Smooth muscle cell of the pulmonary artery (primary cell): ENCODE data around the gene RBMY1E. TPM values are rescaled to one million over a fixed set of nuclear protein-coding genes. Genes with fewer than 3 reads are reported as not detected.

Experiments
- total RNA-seq: library from RNA; depleted of rRNA; stranded (reverse); fragments of >200 nt; gene quantifications from 2 replicates; pipeline ENCODE4 v1.2.3, GENCODE V29; 2014

Gene RBMY1E
- not detected in 2 replicates for total RNA-seq

DNA sequence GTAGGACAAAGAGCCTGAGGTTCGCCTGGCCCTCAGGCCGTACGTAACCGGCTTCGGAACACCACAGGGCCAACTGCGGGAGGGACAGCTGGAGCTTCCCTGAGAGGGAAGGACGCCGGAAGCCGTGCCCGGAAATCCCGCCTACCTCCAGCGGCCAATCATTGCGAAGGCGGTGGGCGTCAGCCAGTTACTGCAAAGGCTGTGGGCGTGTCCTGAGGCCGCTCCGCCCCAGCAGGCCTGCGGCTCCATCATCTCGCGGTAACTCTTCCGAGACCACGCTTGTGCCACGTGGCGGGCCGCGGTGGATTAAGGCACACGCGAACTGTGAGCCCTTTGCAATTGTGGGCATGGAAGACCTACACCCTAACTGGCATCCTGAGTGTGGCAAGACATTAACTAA is at the start of gene RBMY1E:
Gene RBMY1E (minus strand): TSS at position 101 of the 400 bp plus-strand sequence. CDS start 1,978 bp downstream, outside the sequence.

DNA sequence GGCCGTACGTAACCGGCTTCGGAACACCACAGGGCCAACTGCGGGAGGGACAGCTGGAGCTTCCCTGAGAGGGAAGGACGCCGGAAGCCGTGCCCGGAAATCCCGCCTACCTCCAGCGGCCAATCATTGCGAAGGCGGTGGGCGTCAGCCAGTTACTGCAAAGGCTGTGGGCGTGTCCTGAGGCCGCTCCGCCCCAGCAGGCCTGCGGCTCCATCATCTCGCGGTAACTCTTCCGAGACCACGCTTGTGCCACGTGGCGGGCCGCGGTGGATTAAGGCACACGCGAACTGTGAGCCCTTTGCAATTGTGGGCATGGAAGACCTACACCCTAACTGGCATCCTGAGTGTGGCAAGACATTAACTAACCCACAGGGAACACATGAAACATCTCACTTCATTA is 23.4 kb downstream of the RBMY1E start, which contains the start of gene RBMY1D:
Gene RBMY1D (minus strand): TSS at position 101 of the 400 bp plus-strand sequence. CDS start 2,013 bp downstream, outside the sequence.

Other genes starting within 250 kb of the RBMY1E start
- not detected in 2 replicates for gene RBMY1D, start 23.5 kb downstream of the RBMY1E start, total RNA-seq